ACHN (cell line): Measurements from ENCODE around the gene IRF6.

Experiments
- DNase-seq: peaks from one replicate; pipeline ENCODE4 v3.0.0-alpha.2; 2015
- in situ Hi-C: cut with HindIII; loops from 2 replicates; pipeline ENCODE4 v1.10.0; 2017; ENCODE audit warnings: low sequenced_read_pairs, low pct_ligation_motif_present, low pct_unique_long_range_greater_than_20kb

The IRF6 gene

DNA sequence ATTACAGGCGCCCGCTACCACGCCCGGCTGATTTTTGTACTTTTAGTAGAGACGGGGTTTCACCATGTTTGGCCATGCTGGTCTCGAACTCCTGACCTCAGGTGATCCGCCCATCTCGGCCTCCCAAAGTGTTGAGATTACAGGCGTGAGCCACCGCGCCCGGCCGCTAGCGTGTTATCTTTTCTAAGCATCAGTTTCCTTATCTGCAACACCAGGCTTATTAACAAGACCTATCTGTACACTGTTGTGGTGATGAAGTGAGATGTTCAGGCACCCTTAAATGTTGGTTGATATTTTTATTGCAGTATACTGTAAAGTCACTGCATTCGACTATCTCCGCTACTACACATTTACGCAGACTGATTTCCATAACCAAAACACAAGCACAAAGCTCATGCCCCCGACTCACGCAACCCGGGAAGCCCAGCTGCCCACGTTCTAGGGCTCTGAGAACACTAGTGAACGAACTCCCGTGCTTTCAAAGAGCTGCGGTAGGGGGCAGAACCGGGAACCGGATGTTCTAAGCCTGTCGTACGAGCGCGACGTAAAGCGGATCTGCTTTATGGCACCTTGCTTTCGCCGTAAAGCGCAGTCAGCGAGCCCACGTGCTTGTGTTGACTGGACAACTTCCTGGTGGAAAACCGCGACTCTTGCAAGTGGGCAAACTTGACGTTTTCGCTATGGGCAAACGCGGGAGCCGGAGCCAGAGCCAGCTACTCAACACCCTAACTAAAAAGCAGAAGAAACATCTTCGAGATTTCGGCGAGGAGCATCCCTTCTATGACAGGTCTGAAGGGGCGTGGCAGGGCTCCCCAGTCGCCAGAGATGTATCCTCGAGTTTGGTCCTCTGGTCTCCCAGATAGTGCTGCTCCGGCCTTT, 21.7 kb upstream of the IRF6 start, which contains the start of gene UTP25:
UTP25 (plus strand) TSS at position 589 of the 879 bp plus-strand sequence; CDS start at position 681, 92 bp downstream.
- in situ Hi-C loops = no loop called here
- peak; percentile 99 for DNase-seq

DNA sequence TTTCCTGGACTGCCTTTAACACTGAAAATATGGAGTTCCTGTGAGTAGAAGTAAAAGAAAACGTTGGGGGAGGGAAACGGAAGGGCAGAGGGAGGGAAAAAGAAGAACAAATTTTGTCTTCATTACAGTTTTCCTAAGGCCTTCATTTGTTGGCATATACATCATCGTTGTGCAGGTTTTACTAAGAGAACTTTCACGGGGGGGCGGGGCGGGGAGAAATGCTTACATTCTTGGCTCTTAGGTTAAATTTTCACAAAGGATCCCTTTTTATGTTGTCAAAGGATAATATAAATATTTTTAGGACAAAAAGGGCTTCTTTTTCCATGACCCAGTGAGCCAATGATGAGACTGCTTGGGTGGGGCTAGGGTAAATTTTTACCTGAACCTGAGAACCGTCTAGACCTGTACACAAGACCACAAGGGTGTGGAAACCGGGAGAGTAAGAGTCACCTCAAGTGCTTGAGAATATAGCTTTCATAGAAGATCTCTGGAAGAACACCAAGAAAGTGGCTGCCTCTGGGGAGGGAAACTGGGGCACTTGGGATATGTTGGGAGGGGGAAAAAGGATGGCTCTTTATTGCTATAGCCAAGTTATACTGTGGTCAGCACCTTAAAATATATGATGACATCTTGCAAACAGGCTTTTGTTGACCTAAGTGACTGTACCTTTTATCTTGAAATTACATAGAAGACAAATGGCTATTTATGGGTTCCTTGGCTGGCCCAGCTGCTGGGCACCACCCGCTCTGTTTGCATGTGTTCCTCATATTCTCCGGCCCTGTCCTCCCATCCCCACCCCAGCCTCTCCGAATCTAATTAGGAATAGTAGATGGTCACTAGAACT, 19.9 kb upstream of the IRF6 start:
- in situ Hi-C loops = no loop called here
- DNase-seq = no peak

DNA sequence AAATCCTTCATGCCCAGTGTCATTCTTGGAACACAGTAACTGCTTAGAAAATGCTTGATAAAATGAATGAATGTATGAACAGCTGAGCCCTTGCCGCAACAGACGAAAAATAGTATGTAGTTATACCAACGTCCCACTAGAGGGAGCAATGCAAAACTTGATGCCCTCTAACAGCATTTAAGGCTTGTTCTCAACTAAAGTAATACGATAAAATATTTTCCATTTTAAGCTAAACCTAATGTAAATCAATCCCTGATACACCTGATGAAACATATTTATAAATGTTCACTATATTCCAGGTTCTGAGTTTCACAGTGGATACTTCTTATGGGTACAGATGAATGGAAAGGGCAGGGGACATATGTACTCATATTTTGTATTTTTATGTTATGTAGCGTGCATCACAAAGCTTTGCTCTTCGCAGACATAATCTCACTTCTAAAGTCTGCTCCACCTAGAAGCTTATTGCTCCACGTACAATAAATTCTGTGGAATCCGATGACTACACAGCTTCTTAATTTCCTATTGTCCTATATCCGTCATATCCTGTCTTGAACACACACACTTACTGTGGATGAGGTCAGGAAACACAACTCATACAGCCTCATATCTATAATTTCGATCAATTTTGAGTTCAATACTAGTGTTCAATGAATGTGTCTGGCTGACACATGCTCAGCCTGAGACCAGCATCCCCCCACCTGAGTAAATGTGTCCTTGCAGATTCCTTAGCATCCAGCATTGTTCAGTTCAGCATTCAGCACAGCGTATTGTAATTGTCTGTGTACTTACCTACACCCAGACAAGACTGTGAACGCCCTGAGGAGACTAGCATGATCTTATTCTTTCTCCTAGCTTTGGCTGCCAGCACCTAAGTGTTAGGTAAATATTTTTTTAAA, 17.4 kb upstream of the IRF6 start:
- DNase-seq = peak; percentile 64
- in situ Hi-C loops = no loop called here

DNA sequence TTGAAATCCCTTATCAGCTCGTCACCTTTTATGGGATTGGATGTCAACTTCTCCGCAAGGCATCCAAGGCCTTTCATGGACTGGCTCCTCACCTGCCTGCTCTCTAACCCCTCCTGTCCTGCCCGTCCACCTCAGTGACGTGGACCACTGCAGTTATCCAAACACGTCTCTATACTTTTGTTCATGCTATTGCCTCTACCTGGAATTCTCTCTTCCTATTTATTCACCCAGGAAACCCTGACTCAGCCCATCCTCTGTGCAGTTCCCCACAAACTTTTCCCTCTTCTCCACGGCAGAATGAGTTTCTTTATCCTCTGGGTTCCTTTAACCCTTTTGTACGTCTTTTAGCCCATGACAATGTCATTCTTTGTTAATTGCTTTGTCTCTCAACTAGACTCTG, 16.8 kb upstream of the IRF6 start:
- DNase-seq = no peak
- in situ Hi-C loops = no loop called here

DNA sequence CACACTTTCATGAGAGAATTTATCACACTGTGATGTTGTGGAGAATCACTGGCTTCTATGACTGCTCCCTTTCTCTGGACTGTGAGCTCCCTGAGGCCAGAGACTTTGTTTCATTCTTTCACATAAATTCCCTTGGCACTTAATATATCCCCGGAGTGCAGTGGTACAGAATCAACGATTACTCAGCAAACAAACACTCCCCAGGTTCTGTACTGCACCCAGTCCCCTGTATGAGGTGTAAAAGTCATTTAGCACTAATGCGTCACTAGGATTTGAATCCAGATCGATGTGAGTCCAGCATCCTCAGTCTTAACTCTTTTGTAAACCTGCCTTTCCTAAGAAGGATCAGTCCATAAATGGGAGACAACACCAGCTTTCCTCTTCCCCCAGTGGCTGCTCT, 15.0 kb upstream of the IRF6 start:
- in situ Hi-C loops = no loop called here
- DNase-seq = no peak

DNA sequence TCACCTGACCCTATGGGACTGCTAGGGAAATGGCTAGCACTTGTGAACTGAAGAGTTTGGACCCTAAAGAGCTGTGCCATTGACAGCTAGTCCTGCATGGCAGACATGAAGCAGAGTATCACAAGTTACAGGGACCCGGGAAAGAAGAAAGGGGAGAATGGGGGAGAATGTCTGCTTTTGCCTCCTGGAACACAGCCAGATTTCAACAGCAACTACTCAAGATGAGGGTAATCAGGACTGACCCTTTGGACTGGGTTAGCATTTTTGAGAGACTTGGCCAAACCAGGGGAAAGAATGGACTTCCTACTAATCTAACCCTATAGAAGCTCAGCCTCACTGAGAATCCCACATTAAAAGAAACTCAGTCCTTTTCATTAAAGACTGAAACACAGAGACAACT, 13.1 kb upstream of the IRF6 start:
- DNase-seq = no peak
- in situ Hi-C loops = no loop called here

DNA sequence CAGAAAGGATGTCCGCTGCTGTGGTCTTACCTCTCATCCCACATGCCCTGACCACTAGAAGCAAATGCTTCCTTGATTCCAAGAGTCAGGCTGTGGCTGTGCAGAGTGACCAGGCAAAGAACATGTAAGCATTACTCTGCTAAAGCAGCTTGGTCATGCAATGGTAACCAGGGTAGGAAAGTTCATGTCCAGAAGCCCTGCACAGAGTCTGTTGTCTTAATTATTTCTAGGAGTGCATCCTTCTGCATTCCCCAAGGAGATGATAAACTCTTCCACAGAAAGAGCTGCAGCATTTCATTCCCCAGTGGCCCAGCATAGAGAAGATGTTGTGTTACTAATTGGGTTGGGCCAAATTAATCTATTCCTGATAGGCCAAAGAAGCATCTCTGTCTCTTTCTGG, 11.7 kb upstream of the IRF6 start:
- DNase-seq = no peak
- in situ Hi-C loops = no loop called here

DNA sequence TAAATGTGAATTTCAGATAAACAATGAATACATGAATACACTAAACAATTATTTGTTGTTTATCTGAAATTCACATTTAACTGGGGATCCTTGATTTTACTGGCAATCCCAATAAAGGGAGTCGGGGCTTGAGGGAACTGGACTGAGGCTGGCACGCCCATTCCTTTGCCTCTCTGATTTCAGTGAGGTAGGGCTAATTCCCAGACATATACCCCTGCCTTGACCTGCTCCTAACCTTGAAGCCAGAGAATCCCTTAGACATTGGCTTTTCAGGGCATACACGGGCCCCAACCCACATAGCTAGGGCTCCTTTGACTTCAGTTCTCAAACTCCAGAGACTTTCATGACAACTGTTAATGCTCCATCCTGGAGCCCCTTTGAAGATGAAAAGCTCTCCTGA, 11.0 kb upstream of the IRF6 start:
- no peak for DNase-seq
- in situ Hi-C loops = no loop called here

DNA sequence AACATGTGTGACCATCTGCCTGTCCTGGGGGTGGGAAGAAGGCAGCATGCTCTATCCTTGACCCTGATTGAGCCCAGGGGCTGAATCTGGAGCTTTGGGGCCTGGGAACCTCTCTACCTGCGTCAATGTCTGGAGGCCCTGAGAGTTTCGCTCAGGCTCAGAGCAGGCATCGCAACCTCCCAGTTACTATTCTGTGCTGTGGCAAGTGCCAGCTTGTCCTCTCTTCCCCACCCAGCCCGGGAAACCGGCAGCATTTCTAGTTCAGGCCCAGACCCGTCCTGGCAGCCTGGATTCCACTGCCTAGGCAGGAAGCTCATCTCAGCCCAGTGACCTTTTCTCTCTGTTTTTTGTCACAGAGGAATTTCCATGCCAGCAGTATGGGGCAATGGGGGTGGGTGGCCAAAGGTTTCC, 10.0 kb upstream of the IRF6 start:
- in situ Hi-C loops = no loop called here
- no peak for DNase-seq

DNA sequence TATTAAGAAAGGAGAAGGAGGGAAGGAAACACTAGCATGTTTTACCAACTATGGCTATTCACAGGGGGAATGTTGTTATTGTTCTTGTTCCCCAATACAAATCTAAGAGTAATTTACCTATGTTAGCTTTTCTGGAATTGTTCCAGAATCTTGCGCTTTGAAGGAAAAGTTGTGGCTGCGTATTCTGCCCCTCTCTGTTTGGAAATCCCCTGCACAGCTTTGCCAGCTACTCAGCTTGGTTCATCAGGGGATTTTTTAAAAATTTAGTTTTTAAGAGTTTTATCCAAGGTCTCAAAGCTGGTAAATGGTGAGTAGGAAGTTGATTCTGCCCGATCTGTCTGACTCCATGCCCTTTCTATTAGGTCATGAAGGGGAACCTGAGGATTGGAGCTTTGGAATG, 9.5 kb upstream of the IRF6 start:
- in situ Hi-C loops = no loop called here
- no peak for DNase-seq

DNA sequence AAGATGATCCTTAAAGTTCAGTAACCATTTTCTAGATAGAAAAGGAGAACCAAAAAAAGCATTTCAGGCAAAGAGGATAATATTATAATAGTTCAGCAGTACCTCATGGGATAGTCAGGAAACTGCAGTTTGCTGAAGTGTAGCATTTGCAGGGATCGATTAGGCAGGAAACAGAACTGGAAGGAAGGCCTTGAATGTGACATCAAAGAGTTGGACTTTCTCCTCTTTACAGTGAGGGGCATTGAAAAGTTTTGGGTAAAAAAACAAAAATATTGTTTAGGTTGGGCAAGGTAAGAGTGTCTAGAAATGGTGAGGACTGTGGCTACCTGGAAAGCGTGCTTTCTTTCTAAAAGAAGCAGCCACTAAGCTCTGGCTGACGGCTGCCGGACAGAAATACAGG, 8.0 kb upstream of the IRF6 start:
- DNase-seq = no peak
- in situ Hi-C loops = no loop called here

DNA sequence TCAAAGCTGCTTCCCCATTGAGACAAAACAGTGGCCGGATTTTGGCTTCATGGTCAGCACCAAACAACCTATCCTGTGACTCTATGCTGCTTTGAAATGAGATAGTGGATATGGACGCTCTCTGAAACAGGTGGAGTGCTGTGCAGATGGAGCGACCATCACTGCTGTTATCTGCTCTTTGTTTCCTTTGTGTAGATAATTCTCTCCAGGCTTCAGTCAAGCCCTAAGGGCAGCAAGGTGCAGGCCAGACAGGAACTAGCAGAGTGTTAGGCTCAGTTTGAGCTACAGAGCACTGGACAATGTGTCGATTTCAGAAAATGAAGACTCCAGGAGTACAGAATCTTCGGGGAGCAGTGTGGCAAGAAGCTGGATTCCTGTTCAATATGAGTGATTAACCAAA, 4.8 kb upstream of the IRF6 start:
- in situ Hi-C loops = no loop called here
- no peak for DNase-seq

DNA sequence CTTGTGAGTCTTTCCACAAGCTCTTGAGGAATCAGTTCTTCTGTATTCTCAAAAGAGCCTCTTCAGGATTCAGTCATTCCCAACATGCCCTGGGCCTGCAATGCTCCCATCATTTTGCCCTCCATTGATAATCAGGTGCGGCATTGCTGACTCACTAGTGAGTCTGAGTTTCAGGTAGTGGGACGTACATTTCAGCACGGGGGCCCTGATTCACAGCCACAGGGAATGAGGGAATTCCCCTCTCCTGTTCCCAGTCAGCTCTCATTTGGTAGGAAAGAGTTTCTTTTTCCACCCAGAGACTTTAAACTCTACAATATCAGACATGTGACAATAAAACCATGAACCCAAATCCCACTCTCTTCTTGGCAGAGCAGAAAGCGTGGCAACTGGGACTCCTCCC, 3.7 kb upstream of the IRF6 start:
- in situ Hi-C loops = no loop called here
- no peak for DNase-seq

DNA sequence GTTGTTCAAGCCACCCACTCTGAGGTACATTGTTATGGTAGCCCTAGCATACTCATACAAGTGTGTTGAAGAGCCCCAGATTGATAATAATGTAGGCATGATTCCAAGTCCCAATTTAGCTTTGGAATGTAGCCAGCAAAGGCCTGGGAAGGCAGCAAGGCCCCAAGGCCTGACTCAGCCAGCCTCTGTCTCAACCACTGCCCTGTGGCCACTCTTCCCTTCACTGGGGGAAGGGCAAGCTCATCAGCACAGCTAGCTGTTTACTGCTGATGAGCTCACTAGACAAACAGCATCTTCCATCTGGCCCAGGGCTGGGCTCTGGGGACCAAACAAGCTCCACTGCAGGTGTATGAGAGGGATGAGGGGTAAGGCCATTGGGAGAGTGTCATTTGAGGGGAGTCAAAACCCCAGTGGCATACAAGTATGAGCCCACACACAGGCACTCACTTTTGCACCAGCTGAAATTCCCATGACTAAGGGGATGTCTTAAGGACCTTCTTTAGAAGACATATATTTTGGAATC, 2.2 kb upstream of the IRF6 start:
- DNase-seq = peak; percentile 45
- in situ Hi-C loops = no loop called here

DNA sequence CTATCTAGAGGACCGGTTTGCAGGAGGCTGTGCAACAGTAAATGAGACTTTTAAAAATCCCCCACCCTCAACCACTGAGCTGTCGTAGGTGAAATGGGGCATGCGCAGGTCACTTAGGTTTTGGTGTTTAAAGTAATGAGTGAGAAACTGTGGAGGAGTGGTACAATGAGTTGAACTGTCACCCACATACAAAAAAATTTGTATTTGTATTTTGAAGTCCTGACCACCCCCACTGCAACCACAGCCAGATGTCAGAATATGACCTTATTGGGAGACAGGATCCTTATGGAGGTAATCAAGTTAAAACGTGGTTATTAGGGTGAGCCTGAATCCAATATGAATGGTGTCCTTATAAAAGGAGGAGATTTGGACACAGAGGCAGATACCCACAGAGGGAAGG, 1.6 kb upstream of the IRF6 start:
- in situ Hi-C loops = no loop called here
- no peak for DNase-seq

DNA sequence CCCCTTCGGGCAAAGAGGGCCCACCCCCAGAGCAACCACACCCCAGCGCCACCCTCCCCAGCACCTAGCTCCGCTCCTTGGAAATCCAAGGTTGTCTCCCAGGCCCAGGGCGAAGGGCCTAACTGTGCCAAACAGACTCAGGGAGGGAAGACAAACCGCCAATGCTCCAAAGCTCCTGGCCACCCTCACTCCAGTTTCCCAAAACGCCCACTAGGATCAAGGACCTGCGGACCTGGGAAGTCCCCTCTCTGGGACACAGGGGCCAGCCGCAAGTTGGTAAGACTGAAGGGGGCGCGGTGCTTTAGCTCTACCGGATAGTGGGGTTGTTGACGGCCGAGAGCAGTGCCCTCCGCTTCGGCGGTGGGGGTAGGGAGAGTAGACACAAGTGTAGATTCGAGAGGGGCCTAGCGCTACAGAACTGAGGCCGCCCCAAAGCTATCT, 581 bp downstream of the IRF6 start:
- in situ Hi-C loops = no loop called here
- no peak for DNase-seq

DNA sequence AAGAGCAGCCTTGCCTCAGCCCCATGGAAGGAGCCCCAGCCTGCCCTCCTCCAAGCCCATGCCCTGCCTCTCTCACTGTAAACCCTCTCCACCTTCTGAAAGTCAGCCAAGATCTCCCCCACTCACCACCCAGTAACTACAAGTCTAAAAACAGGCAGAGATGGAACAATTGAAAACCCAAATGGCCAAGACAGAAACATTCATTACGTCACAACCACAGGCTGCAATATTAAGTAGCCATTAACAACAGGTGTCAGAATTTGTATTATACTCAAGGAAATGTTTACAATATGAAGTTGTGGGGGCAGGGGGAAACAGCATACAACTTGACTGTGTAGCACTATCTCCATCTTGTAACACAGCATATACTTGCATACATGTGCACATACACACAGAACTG, 2.4 kb downstream of the IRF6 start:
- in situ Hi-C loops = no loop called here
- no peak for DNase-seq

DNA sequence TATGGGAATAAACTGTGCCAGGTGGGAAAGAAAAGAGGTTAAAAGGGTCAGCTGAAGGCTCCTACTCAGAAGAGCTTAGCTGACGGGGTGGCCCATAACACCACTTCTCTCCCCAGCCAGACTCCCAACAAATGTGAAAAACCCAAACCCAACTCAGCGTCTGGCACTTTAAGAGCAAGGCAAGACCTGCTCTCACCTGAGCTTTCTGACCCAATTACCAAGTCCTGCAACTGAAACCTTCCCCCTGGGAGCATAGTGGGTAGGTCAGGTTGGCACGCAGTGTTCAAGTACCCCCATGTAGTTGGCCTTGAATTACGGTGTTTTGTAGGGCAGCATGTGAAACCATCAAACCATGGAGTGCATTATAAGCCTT, 3.2 kb downstream of the IRF6 start:
- in situ Hi-C loops = no loop called here
- DNase-seq = no peak
